ENCODE data around the gene GMPR2. TPM values are rescaled to one million over a fixed set of nuclear protein-coding genes. Genes with fewer than 3 reads are reported as not detected.
"Not testable (repeated sequence)": the region's sequence is repeated elsewhere in the genome, so short reads cannot be mapped to it uniquely, and the experiment has no call there.

The GMPR2 gene
- total RNA-seq, 2 donors from 2014 or later, result 40.5 to 54.5 TPM

GRCh38 chr14:24243336-24243836 lies 10.7 kb downstream of the GMPR2 start:
- Mint-ChIP-seq H3K9me3 (no peaks in the 10 kb centered on the region), H3K4me3 (peak overlapping the region; percentile 95), H3K27ac (peak overlapping the region; percentile 94 to 96), H3K4me1 (ENCODE audit: low read depth in 2 of 2) (peaks cover 43 to 60% of the 10 kb centered on the region in 2 donors), H3K27me3 (no peaks in the 10 kb centered on the region), H3K36me3 (peaks cover 13% of the 10 kb centered on the region)
- DNase-seq (ENCODE audit: low spot score) (no peak), ATAC-seq (no peak)

GRCh38 chr14:24245350-24245749 lies 12.6 kb downstream of the GMPR2 start:
- H3K9me3 Mint-ChIP-seq; H3K27me3 Mint-ChIP-seq; DNase-seq (ENCODE audit: low spot score); ATAC-seq; H3K36me3 Mint-ChIP-seq: not testable (repeated sequence)
- H3K27ac Mint-ChIP-seq, result peak overlapping the region; percentile 43 to 52
- H3K4me3 Mint-ChIP-seq, result peak overlapping the region; percentile 64
- peaks cover 32 to 42% of the 10 kb centered on the region in 2 donors for H3K4me1 Mint-ChIP-seq (ENCODE audit: low read depth in 2 of 2)

GRCh38 chr14:24246765-24247212 lies 14.1 kb downstream of the GMPR2 start:
- H3K4me1 Mint-ChIP-seq (ENCODE audit: low read depth in 2 of 2), result peaks cover 23 to 33% of the 10 kb centered on the region in 2 donors
- peak overlapping the region; percentile 80 for H3K4me3 Mint-ChIP-seq
- no peaks in the 10 kb centered on the region for H3K36me3 Mint-ChIP-seq
- no peaks in the 10 kb centered on the region for H3K27me3 Mint-ChIP-seq
- peak overlapping the region; percentile 79 to 90 for H3K27ac Mint-ChIP-seq
- peak; percentile 20 to 26 for ATAC-seq
- no peaks in the 10 kb centered on the region for H3K9me3 Mint-ChIP-seq
- no peak for DNase-seq (ENCODE audit: low spot score)

- Mint-ChIP-seq H3K27ac (peak overlapping the region; percentile 79 to 90), H3K9me3 (no peaks in the 10 kb centered on the region), H3K4me1 (ENCODE audit: low read depth in 2 of 2) (peaks cover 21 to 29% of the 10 kb centered on the region in 2 donors), H3K4me3 (peak overlapping the region; percentile 72), H3K27me3 (no peaks in the 10 kb centered on the region), H3K36me3 (no peaks in the 10 kb centered on the region)
- ATAC-seq (no peak), DNase-seq (ENCODE audit: low spot score) (no peak)
Measured at GRCh38 chr14:24247422-24247821, 14.7 kb downstream of the GMPR2 start.

GRCh38 chr14:24249230-24250021 lies 16.7 kb downstream of the GMPR2 start:
- no peaks in the 10 kb centered on the region for H3K36me3 Mint-ChIP-seq

GRCh38 chr14:24250354-24250753 lies 17.6 kb downstream of the GMPR2 start:
- peak overlapping the region in 1 of 2 donors; percentile 66 for H3K27ac Mint-ChIP-seq

More at GRCh38 chr14:24249230-24250021, 16.7 kb downstream of the GMPR2 start:
- H3K27ac Mint-ChIP-seq, result peak overlapping the region in 1 of 2 donors; percentile 66
- no peaks in the 10 kb centered on the region for H3K27me3 Mint-ChIP-seq
- no peaks in the 10 kb centered on the region for H3K9me3 Mint-ChIP-seq
- H3K4me1 Mint-ChIP-seq (ENCODE audit: low read depth in 2 of 2), result peaks cover 17 to 23% of the 10 kb centered on the region in 2 donors
- H3K4me3 Mint-ChIP-seq, result no peak overlapping the region
- no peak for DNase-seq (ENCODE audit: low spot score)
- ATAC-seq, result no peak

GRCh38 chr14:24251880-24252288 lies 19.2 kb downstream of the GMPR2 start:
- H3K9me3 Mint-ChIP-seq, result no peaks in the 10 kb centered on the region
- no peaks in the 10 kb centered on the region for H3K36me3 Mint-ChIP-seq
- no peak for ATAC-seq
- no peaks in the 10 kb centered on the region for H3K27me3 Mint-ChIP-seq
- H3K4me1 Mint-ChIP-seq (ENCODE audit: low read depth in 2 of 2), result peaks cover 10 to 15% of the 10 kb centered on the region in 2 donors
- H3K27ac Mint-ChIP-seq, result no peak overlapping the region
- no peak overlapping the region for H3K4me3 Mint-ChIP-seq
- DNase-seq (ENCODE audit: low spot score), result no peak

More at GRCh38 chr14:24250354-24250753, 17.6 kb downstream of the GMPR2 start:
- no peak for ATAC-seq
- no peaks in the 10 kb centered on the region for H3K27me3 Mint-ChIP-seq
- no peaks in the 10 kb centered on the region for H3K36me3 Mint-ChIP-seq
- H3K9me3 Mint-ChIP-seq, result no peaks in the 10 kb centered on the region
- DNase-seq (ENCODE audit: low spot score), result no peak
- peaks cover 13 to 18% of the 10 kb centered on the region in 2 donors for H3K4me1 Mint-ChIP-seq (ENCODE audit: low read depth in 2 of 2)
- H3K4me3 Mint-ChIP-seq, result no peak overlapping the region

- no peaks in the 10 kb centered on the region for H3K9me3 Mint-ChIP-seq
- ATAC-seq (no peak), DNase-seq (ENCODE audit: low spot score) (no peak)
- no peak overlapping the region for H3K4me3 Mint-ChIP-seq
- no peak overlapping the region for H3K27ac Mint-ChIP-seq
- H3K4me1 Mint-ChIP-seq (ENCODE audit: low read depth in 2 of 2), result peaks cover 6 to 8% of the 10 kb centered on the region in 2 donors
- H3K36me3 Mint-ChIP-seq, result no peaks in the 10 kb centered on the region
- no peaks in the 10 kb centered on the region for H3K27me3 Mint-ChIP-seq
Measured at GRCh38 chr14:24252289-24253124, 19.8 kb downstream of the GMPR2 start.

- Mint-ChIP-seq H3K4me1 (ENCODE audit: low read depth in 2 of 2) (no peaks in the 10 kb centered on the region), H3K27me3 (no peaks in the 10 kb centered on the region), H3K9me3 (no peaks in the 10 kb centered on the region), H3K4me3 (no peak overlapping the region), H3K27ac (no peak overlapping the region), H3K36me3 (no peaks in the 10 kb centered on the region)
- DNase-seq (ENCODE audit: low spot score) (no peak), ATAC-seq (no peak)
Measured at GRCh38 chr14:24253936-24254335, 21.2 kb downstream of the GMPR2 start.

GRCh38 chr14:24254630-24255392 lies 22.1 kb downstream of the GMPR2 start:
- Mint-ChIP-seq H3K4me1 (ENCODE audit: low read depth in 2 of 2) (no peaks in the 10 kb centered on the region), H3K9me3 (no peaks in the 10 kb centered on the region), H3K36me3 (no peaks in the 10 kb centered on the region)

GRCh38 chr14:24255438-24255837 lies 22.7 kb downstream of the GMPR2 start:
- Mint-ChIP-seq H3K4me1 (ENCODE audit: low read depth in 2 of 2) (no peaks in the 10 kb centered on the region), H3K9me3 (no peaks in the 10 kb centered on the region), H3K4me3 (no peak overlapping the region), H3K27ac (no peak overlapping the region), H3K36me3 (no peaks in the 10 kb centered on the region), H3K27me3 (no peaks in the 10 kb centered on the region)
- ATAC-seq (no peak), DNase-seq (ENCODE audit: low spot score) (no peak)

More at GRCh38 chr14:24254630-24255392, 22.1 kb downstream of the GMPR2 start:
- no peak overlapping the region for H3K27ac Mint-ChIP-seq
- DNase-seq (ENCODE audit: low spot score), result peak; percentile 60
- peak in 1 of 2 donors; percentile 7 for ATAC-seq
- no peaks in the 10 kb centered on the region for H3K27me3 Mint-ChIP-seq
- H3K4me3 Mint-ChIP-seq, result no peak overlapping the region

- Mint-ChIP-seq H3K27me3 (no peaks in the 10 kb centered on the region), H3K36me3 (no peaks in the 10 kb centered on the region), H3K27ac (no peak overlapping the region), H3K4me3 (no peak overlapping the region), H3K9me3 (no peaks in the 10 kb centered on the region), H3K4me1 (ENCODE audit: low read depth in 2 of 2) (no peaks in the 10 kb centered on the region)
- ATAC-seq (no peak), DNase-seq (ENCODE audit: low spot score) (peak; percentile 53)
Measured at GRCh38 chr14:24255931-24256711, 23.4 kb downstream of the GMPR2 start.
